Globus pallidus (tissue), 1 donor: ENCODE results near the gene MYADML2.
A peak's percentile ranks its signal among the peaks of the same experiment; 100 is the strongest.

Source experiments
- DNase-seq: peaks from one replicate; pipeline ENCODE4 v3.0.0-alpha.2; 2015; ENCODE audit warnings: low spot score

The MYADML2 gene

GRCh38 chr17:81978524-81979298 is 31.7 kb upstream of the MYADML2 start:
- DNase-seq: no peak

- DNase-seq: peak; percentile 89
Observed at GRCh38 chr17:81977211-81977808, 30.3 kb upstream of the MYADML2 start, which contains the start of gene ASPSCR1. Gene ASPSCR1 (plus strand): TSS chr17:81977629. CDS start chr17:81977647, 18 bp downstream.

GRCh38 chr17:81976332-81977210 is 29.5 kb upstream of the MYADML2 start:
- DNase-seq: no peak

- no peak for DNase-seq
Observed at GRCh38 chr17:81973432-81973831, 26.4 kb upstream of the MYADML2 start.

- no peak for DNase-seq
Observed at GRCh38 chr17:81968850-81969812, 22.1 kb upstream of the MYADML2 start.

- no peak for DNase-seq
Observed at GRCh38 chr17:81968396-81968745, 21.3 kb upstream of the MYADML2 start.

GRCh38 chr17:81967533-81968395 is 20.7 kb upstream of the MYADML2 start:
- DNase-seq: peak; percentile 87

- no peak for DNase-seq
Observed at GRCh38 chr17:81967244-81967532, 20.2 kb upstream of the MYADML2 start.

GRCh38 chr17:81966343-81967243 is 19.6 kb upstream of the MYADML2 start:
- peak; percentile 48 for DNase-seq

GRCh38 chr17:81964081-81964849 is 17.2 kb upstream of the MYADML2 start:
- no peak for DNase-seq

GRCh38 chr17:81962499-81963441 is 15.7 kb upstream of the MYADML2 start:
- no peak for DNase-seq

- no peak for DNase-seq
Observed at GRCh38 chr17:81961521-81962498, 14.8 kb upstream of the MYADML2 start.

- DNase-seq: no peak
Observed at GRCh38 chr17:81961087-81961511, 14.1 kb upstream of the MYADML2 start, which contains the start of gene NOTUM. Gene NOTUM (minus strand): TSS chr17:81961187. CDS start chr17:81960909, 278 bp downstream.

GRCh38 chr17:81960130-81960958 is 13.3 kb upstream of the MYADML2 start:
- no peak for DNase-seq

- DNase-seq: no peak
Observed at GRCh38 chr17:81959362-81960129, 12.5 kb upstream of the MYADML2 start.
